ENCODE data around the gene KCTD17. TPM values are rescaled to one million over a fixed set of nuclear protein-coding genes. Genes with fewer than 3 reads are reported as not detected.

Gene KCTD17
- total and polyA plus RNA-seq, 2 of the 13 experiments (the other 11 are each of a cell fraction or from before 2014, with no cell fraction given), result 5.3 to 11.7 TPM

DNA sequence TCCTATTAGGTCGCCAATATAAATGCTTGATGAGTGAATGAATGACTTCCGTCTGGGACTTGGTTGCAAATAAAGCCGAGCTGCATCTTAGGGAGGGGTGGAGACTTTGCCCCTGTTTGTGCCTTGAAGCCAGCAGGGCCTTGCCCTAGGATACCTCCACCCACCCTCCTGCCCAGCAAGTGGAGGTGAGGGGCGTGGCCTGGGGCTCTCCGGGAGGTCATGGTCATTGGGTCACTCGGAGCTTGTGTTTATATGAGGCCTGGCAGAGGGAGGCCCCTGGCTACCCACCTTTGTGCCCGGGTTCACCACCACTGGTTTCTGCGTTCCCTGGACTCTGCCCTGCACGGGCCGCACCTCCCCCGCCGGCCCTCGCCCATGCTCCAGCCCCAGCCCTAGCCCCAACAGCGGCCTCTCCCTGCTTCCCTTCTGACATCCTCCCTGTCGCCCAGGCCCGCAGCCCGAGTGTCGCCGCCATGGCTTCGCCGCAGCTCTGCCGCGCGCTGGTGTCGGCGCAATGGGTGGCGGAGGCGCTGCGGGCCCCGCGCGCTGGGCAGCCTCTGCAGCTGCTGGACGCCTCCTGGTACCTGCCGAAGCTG, 27.7 kb upstream of the KCTD17 start (continued):
- TF ChIP-seq EZH2 (conservative IDR thresholded peaks at IDR 0.05; ENCODE audit: low read depth, low read length) (no peak), ZFY (CRISPR knock-in tag; IDR thresholded peaks at IDR 0.05) (peak; percentile 57; the same call in 1 of the 2 replicates), PAWR (CRISPR knock-in tag; IDR thresholded peaks at IDR 0.05; ENCODE audit: borderline replicate concordance) (no peak), ZNF451 (CRISPR knock-in tag; IDR thresholded peaks at IDR 0.05) (no peak), HOXA3 (CRISPR knock-in tag; IDR thresholded peaks at IDR 0.05) (peak; percentile 92), ZMYM2 (CRISPR knock-in tag; IDR thresholded peaks at IDR 0.05) (peak; percentile 91), SRF (IDR thresholded peaks at IDR 0.05; ENCODE audit: low read depth, low read length) (no peak), ZMAT3 (CRISPR knock-in tag; conservative IDR thresholded peaks at IDR 0.05) (peak; percentile 52; the same call in 1 of the 2 replicates), HMG20A (CRISPR knock-in tag; IDR thresholded peaks at IDR 0.05; ENCODE audit: borderline replicate concordance) (peak; percentile 51; the same call in 1 of the 2 replicates)
- TF ChIP-seq, protein P1, sequence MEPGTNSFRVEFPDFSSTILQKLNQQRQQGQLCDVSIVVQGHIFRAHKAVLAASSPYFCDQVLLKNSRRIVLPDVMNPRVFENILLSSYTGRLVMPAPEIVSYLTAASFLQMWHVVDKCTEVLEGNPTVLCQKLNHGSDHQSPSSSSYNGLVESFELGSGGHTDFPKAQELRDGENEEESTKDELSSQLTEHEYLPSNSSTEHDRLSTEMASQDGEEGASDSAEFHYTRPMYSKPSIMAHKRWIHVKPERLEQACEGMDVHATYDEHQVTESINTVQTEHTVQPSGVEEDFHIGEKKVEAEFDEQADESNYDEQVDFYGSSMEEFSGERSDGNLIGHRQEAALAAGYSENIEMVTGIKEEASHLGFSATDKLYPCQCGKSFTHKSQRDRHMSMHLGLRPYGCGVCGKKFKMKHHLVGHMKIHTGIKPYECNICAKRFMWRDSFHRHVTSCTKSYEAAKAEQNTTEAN (CRISPR knock-in tag; conservative IDR thresholded peaks at IDR 0.05), result 0 out of 2 replicates have a peak, but pooled peaks have one; percentile 42
- TF ChIP-seq, protein P2, sequence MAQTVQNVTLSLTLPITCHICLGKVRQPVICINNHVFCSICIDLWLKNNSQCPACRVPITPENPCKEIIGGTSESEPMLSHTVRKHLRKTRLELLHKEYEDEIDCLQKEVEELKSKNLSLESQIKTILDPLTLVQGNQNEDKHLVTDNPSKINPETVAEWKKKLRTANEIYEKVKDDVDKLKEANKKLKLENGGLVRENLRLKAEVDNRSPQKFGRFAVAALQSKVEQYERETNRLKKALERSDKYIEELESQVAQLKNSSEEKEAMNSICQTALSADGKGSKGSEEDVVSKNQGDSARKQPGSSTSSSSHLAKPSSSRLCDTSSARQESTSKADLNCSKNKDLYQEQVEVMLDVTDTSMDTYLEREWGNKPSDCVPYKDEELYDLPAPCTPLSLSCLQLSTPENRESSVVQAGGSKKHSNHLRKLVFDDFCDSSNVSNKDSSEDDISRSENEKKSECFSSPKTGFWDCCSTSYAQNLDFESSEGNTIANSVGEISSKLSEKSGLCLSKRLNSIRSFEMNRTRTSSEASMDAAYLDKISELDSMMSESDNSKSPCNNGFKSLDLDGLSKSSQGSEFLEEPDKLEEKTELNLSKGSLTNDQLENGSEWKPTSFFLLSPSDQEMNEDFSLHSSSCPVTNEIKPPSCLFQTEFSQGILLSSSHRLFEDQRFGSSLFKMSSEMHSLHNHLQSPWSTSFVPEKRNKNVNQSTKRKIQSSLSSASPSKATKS (CRISPR knock-in tag; IDR thresholded peaks at IDR 0.05), result no peak
- TF ChIP-seq, protein P3, sequence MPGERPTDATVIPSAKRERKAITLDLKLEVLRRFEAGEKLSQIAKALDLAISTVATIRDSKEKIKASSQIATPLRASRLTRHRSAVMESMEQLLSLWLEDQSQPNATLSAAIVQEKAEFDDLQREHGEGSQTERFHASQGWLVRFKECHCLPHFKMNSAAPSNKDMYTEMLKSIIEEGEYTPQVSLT (CRISPR knock-in tag; IDR thresholded peaks at IDR 0.05; ENCODE audit: borderline replicate concordance, low read depth), result no peak
